DMS 273 (cell line): ENCODE results near the gene MYL6B.
"Not testable (repeated sequence)": the region's sequence is repeated elsewhere in the genome, so short reads cannot be mapped to it uniquely, and the experiment has no call there.

Source experiments
- DNase-seq: peaks from one replicate; lab custom pipeline; 2025; ENCODE audit not compliant: unreplicated experiment; lab: John Stamatoyannopoulos, UW

Gene MYL6B

DNA sequence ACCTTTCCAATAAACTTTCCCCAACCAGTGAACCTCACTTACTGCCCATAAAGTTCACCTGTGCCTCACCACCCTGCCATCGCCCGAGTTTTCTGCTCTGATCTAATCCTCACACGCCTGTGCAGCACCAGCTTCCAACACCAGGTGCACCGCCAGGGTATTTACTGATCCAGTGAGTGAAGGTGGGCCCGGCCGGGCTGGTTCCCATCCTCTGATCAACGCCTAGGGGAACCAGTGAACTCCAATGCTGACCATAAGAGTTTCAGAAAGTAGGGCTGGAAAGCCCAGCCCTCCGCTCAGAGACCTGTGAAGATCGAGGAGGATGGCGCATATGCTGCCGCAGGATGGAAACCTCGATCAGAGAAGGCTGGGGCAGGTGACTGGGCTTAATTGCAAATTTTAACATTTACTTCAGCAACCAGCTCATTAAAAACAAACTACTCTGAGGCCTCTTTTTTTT, 685 bp upstream of the MYL6B start:
- DNase-seq, result peak; percentile 76

- no peak for DNase-seq
These were observed 630 bp downstream of the MYL6B start for GRCh38 chr12:56152756-56153677.

GRCh38 chr12:56153678-56154065, 1.3 kb downstream of the MYL6B start:
- no peak for DNase-seq

GRCh38 chr12:56154246-56154771, 1.9 kb downstream of the MYL6B start:
- DNase-seq, result peak; percentile 65

DNA sequence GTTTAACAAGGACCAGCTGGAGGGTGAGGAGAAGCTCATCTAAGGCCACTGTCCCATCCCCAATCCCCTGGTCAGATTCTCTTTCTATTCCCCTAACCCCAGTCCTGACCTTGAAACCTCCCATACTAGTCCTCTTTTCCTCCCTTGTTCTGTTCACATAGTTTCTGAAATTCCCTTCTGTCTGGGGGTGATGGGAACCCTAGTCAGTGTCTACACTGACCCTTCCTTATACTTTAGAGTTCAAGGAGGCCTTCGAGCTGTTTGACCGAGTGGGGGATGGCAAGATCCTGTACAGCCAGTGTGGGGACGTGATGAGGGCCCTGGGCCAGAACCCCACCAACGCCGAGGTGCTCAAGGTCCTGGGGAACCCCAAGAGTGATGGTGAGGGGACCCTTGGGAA, 2.4 kb downstream of the MYL6B start:
- DNase-seq, result no peak

DNA sequence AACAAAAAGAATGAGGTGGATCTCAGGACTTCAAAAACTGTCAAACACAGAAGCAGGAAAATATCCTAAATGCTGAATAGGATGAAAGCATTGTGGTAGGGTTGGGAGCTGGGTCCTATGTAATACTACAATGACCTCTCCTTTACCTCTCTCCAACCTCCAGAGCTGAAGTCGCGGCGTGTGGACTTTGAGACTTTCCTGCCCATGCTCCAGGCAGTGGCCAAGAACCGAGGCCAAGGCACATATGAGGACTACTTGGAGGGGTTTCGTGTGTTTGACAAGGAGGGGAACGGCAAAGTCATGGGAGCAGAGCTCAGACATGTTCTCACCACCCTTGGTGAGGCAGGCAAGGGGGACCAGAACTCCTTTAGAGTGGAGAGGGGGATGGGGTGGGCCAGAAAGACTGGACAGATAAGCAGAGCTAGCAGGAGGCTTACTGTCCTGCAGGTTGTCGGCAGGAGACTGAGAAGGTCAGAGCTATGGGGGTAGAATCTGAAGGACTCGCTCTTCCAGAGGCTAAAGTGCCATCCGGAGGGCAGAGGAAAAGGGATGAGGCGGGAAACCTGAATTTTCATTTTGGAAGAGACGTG, 3.0 kb downstream of the MYL6B start:
- no peak for DNase-seq

GRCh38 chr12:56156464-56157200, 4.2 kb downstream of the MYL6B start:
- not testable (repeated sequence) for DNase-seq

- DNase-seq, result peak; percentile 87
These were observed 5.0 kb downstream of the MYL6B start for GRCh38 chr12:56157201-56158028.

DNA sequence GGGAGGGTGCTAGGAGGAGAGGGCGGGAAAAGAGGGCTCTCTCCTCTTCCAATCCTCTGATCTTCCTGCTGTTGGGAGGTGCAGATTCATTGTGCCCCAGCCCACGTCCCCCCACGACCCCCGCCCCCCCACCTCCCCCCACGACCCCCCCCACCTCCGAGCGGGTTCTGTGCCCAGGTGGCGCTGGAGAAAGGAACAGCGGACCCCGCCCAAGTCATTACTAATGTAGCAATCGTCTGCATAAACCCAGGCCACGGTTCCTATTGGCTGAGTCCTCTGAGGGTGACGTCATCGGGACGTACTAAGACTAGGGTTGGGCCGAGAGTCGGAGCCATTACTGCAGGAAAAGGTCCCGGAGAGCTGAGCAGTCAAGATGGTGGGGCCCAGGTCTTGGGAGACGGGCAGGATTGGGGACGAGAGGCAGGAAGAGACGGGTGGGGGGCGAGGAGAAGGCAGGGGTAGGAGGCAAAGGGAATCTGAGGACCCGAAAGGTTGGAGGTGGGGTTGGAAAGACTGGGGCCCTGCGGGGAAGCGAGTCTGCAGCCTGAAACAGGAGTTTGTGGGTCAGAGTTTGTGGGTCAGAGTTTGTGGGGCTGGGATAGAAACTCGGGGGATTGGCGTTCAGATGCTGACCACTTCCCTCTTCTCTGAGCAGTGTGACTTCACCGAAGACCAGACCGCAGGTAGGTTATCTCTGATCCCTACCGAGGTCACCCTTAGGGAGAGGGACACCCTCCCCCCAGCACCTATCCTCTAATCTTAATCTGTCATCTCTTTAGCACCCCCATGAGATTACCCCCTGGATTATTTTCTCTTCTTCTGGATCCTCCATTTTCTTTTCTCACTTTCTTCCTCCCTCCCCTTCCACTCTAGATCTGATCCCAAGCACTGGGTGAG, 5.9 kb downstream of the MYL6B start, which contains the start of gene MYL6:
TSS of gene MYL6 (plus strand) at position 331 of the 897 bp plus-strand sequence. CDS start at position 374, 43 bp downstream.
- DNase-seq, result peak; percentile 98

DNA sequence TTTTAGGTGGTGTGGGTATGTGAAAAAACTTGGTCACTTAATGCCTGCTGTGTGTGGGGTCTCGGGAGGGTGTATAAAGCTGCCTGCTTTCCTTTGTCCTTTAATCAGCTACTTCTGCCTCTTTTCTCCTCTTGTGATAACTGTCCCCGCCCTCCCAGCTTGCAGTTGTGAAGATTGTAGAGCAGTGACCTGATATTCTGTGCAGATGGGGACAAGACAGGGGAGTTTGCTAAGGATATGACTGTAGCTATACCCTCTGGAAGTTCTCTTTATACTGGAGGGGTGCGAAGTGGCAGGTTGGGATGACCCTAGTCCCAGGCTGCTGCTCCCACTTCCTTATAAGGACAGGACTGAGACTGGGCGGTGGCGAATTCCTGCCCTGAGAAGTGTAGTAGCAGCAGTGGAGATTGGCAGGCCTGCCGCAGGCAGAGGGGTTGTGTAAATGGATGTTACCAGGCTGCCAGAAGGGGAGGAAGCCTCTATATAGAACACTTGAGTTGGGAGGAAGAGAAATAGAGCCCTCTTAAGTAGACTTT, 6.6 kb downstream of the MYL6B start:
- DNase-seq, result peak; percentile 80

DNA sequence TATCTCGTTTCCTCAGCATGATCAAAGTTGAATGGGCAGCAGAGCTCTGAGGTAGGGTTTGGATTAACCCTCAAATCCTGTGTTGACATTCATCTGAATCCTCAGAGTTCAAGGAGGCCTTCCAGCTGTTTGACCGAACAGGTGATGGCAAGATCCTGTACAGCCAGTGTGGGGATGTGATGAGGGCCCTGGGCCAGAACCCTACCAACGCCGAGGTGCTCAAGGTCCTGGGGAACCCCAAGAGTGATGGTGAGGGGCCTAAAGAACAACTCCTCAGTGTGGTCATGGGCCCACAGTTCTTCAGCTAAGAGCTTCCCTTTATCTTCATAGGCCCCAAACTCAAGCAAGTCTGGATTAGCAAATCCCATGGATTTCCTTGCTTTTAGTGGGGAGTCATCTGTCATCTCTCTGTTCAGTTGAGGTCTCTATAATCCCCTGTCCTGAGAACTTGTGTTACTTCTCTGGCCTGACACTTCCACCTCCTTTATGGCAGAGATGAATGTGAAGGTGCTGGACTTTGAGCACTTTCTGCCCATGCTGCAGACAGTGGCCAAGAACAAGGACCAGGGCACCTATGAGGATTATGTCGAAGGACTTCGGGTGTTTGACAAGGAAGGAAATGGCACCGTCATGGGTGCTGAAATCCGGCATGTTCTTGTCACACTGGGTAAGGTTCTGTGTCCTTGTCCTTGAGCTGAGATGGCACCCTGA, 7.2 kb downstream of the MYL6B start:
- no peak for DNase-seq

GRCh38 chr12:56160193-56160763, 7.9 kb downstream of the MYL6B start:
- DNase-seq, result no peak

DNA sequence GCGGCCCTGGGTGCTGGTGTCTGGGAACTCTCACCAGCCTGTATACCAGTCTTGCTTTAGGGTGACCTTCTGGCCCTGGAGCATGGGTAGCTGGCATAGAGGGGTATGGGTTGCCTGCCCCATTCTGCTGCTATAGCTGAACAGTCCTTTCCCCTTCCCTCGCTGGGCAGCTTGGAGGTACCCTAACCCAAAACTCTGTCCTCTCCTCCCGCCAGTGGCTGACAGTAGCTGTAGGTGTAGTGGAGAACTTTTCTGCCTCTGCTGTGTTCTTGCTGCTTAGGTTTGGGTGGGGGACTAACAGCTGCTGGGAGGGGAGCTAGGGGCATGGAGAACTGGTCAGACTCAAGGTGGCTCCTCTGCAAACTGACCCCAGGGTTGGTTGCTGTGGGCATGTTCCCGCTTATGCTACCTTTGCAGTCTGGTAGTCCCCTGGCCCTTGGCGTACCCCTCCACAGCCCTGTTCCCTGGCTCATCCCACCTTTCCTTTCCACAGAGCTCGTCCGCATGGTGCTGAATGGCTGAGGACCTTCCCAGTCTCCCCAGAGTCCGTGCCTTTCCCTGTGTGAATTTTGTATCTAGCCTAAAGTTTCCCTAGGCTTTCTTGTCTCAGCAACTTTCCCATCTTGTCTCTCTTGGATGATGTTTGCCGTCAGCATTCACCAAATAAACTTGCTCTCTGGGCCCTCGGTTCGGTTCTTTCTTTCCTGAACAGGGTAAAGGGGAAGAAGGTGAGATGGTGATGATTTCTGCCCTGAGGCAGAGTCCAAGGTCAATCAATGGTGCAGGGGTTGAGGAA, 8.7 kb downstream of the MYL6B start:
- no peak for DNase-seq

- no peak for DNase-seq
These were observed 9.4 kb downstream of the MYL6B start for GRCh38 chr12:56161690-56162351.

DNA sequence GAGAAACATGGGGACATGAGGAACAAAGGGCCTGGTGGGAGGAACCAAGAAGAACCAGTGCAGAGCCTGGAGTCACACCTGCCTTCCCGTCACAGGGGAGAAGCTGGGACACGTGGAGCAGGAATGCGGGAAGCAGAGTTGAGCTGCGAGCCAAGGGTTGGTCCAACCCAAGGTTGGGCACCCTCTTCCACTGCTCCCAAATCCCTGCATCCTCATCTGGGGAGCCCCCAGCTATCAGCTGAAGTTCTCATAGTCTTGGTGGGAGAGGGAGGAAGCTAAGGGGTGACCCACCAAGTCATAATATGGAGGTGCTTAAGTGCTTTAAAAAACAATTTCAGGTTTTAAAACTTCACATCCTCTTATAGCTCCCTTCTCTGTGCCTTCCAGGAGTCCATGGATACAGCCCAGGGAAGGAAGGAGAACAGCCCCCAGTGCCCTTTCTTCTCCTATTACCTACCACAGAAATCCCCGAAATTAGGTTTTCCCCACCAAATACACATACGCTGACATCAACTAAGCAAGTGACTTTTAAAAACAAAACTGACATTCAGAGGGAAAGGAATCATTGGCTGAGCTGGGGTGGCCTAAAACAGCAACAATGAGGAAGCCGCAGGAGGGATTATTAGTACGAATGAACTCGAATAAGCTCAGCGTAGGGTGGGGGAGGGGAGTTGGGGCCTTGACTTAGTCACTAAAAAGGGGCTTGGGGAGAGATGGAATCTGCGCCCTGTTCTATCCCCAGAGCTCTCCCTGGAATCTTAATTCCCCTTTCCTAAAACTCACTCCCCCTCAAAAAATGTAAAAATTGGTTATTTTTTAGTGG, 10.3 kb downstream of the MYL6B start:
- DNase-seq, result peak; percentile 16
